Smooth muscle cell of the brain vasculature (primary cell): Measurements from ENCODE around the gene ALPP.
"Not testable (repeated sequence)": the region's sequence is repeated elsewhere in the genome, so short reads cannot be mapped to it uniquely, and the experiment has no call there.

Experiments
- DNase-seq: peaks from one replicate; pipeline ENCODE4 v3.0.0-alpha.2; 2012; ENCODE audit warnings: low read depth, low spot score

Gene ALPP

GRCh38 chr2:232381204-232382031 lies 2.9 kb downstream of the ALPP start:
- not testable (repeated sequence) for DNase-seq

DNA sequence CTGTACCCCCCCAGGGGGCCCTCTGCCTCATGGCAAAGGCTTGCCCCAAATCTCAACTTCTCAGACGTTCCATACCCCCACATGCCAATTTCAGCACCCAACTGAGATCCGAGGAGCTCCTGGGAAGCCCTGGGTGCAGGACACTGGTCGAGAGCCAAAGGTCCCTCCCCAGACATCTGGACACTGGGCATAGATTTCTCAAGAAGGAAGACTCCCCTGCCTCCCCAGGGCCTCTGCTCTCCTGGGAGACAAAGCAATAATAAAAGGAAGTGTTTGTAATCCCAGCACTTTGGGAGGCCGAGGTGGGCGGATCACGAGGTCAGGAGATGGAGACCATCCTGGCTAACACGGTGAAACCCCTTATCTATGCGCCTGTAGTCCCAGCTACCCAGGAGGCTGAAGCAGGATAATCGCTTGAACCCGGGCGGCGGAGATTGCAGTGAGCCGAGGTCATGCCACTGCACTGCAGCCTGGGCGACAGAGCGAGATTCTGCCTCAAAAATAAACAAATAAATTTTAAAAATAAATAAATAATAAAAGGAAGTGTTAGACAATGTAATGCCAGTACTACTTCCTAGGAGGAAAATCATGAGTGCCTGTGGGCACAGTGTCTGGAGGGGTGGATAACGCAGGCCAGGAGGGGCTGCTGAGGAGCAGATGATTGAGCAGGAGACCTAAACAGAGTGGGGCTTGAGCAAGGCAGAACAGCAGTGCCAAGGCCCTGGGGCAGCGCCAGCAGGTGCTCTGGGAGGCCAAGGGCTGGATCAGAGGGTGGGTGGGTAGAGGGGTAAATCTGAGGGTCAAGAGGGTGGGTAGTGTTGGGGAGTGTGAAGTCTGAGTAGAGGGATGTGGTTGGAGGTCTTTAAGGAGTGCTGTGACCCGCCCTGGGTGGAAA lies 4.0 kb downstream of the ALPP start:
- no peak for DNase-seq

GRCh38 chr2:232384466-232384865 lies 5.9 kb downstream of the ALPP start:
- no peak for DNase-seq

GRCh38 chr2:232385058-232385457 lies 6.5 kb downstream of the ALPP start:
- DNase-seq = not testable (repeated sequence)

DNA sequence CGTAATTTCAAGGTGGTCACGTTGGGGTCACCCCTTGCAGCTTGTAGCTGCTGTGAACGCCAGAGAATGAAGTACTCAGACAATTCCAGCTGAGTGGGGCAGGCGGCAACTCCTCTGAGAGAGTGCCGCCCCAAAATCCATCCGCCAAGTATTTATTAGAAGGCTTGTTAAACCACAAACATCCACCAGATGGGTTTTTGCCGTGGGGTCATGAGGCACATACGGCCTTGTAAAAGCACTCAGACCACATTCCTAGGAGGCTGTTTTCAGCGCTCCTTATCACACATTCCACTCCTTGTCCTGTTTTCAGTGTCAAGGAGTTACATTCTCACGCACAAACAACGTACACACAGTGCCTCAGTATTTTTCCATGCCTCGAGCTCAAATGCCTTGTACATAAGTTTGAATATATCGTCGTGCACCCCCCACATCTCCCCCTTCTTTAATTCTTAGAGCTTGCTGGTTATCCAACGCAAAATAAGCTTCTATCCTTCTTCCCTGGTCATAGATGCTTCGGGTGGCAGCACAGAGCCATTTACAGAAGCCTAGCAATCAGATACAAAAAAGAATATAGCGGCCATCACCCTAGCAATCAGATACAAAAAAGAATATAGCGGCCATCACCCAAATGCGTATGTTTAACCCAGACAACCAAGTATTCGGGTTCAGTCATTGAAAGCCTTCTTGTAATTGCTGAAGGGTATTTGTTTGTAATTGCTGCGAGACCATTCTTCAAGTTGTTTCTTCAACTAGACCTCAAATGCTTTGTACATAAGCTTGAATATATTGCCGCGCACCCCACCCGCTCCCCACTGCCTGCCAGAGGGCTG lies 7.3 kb downstream of the ALPP start:
- DNase-seq = no peak

DNA sequence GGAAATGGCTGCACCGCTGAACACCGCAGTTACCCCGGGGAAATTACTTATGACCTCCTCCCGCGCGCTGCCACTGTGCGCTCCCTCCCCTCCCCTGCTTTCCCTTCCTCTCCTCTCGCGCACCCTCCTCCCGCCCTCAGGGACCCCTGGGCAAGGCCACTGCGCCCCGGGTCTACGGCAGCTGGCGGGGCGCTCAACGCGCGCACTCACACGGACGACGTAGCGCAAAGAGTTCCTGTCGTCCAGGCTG lies 7.9 kb downstream of the ALPP start:
- no peak for DNase-seq

- no peak for DNase-seq
These were observed 8.3 kb downstream of the ALPP start for GRCh38 chr2:232386740-232387450.

- DNase-seq = no peak
These were observed 9.1 kb downstream of the ALPP start for GRCh38 chr2:232387451-232388171.

- DNase-seq = no peak
These were observed 9.9 kb downstream of the ALPP start for GRCh38 chr2:232388324-232388891.

- peak; percentile 26 for DNase-seq
These were observed 10.8 kb downstream of the ALPP start for GRCh38 chr2:232389327-232389726.

DNA sequence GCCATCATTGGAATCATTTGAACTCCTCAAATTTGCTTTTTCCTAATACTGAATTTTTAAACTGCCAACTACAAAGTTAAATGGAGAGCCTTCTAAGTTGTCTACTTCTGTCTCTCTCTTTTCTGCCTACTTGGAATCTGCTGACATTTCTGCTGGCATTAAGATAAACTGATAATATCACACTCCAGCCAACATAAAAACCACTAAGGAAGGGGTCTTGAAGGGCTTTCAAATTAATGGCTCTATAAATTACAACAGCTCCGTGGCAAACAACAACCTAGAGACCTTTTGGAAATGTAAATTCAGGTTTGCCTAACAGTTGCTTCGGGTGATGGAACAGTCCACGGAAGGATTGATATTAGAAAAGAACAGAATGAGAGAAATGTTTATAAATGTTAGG lies 12.1 kb downstream of the ALPP start:
- DNase-seq = no peak

GRCh38 chr2:232393556-232393955 lies 15.0 kb downstream of the ALPP start:
- DNase-seq = no peak

- not testable (repeated sequence) for DNase-seq
These were observed 15.9 kb downstream of the ALPP start for GRCh38 chr2:232394431-232394830.

DNA sequence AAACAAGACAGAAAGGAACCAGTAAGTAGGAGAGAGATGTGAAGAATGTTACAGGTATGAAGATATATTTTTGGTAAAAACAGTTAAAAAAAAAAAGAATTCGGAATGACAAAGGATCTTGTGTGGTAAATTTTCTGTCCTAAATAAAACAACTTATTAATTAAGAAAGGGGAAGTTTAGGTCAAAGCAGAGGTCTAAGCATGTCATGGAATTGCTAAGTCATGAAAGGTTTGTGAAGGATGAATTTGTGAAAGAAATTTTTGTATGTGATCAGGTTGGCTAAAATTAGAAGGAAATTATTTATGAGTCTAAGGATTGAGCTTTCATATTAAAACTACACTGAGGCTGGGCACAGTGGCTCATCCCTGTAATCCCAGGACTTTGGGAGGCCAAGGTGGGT lies 17.0 kb downstream of the ALPP start:
- no peak for DNase-seq

DNA sequence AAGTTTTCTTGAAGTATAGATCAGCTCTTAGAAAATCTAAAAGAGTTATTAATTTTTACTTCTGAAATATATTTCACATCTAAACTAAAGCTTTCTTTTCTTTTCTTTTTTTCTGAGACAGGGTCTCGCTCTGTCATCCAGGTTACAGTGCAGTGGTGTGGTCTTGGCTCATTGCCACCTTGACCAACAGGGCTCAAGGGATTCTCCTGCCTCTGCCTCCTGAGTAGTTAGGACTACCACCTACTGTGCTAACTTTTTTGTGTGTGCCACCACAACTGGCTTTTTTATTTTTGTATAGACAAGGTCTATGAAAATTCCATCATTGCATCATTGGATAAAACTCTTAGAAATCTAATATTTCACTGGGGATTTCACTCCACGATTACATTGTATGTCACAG lies 18.1 kb downstream of the ALPP start:
- DNase-seq = no peak

- no peak for DNase-seq
These were observed 19.9 kb downstream of the ALPP start for GRCh38 chr2:232398293-232399034.

GRCh38 chr2:232400256-232401015 lies 21.9 kb downstream of the ALPP start:
- no peak for DNase-seq

GRCh38 chr2:232402518-232402917 lies 24.0 kb downstream of the ALPP start:
- DNase-seq = no peak

- no peak for DNase-seq
These were observed 27.5 kb downstream of the ALPP start for GRCh38 chr2:232405943-232406510.
